Progenitor cell of endocrine pancreas (in vitro differentiated cells): Measurements from ENCODE around the gene DGKQ. TPM values are rescaled to one million over a fixed set of nuclear protein-coding genes. Genes with fewer than 3 reads are reported as not detected.

Experiments used
- DNase-seq: peaks from one replicate; pipeline ENCODE4 v3.0.0; 2021; ENCODE audit warnings: low spot score; ENCODE audit not compliant: unreplicated experiment
- H3K27ac Mint-ChIP-seq: 2 replicates; pipeline ENCODE4 v1.8.0; 2021; ENCODE audit warnings: mild to moderate bottlenecking, moderate library complexity, mixed read lengths
- H3K27me3 Mint-ChIP-seq: 2 replicates; pipeline ENCODE4 v1.8.0; 2021; ENCODE audit warnings: mixed read lengths
- H3K36me3 Mint-ChIP-seq: 2 replicates; pipeline ENCODE4 v1.8.0; 2022; ENCODE audit warnings: mixed read lengths; ENCODE audit not compliant: insufficient read depth
- H3K4me1 Mint-ChIP-seq: 2 replicates; pipeline ENCODE4 v1.8.0; 2021; ENCODE audit warnings: low read depth, mixed read lengths
- H3K4me3 Mint-ChIP-seq: 2 replicates; pipeline ENCODE4 v1.8.0; 2021; ENCODE audit warnings: low read depth, mild to moderate bottlenecking, moderate library complexity, mixed read lengths
- H3K9me3 Mint-ChIP-seq: 2 replicates; pipeline ENCODE4 v1.8.0; 2021; ENCODE audit warnings: low read depth, mixed read lengths
- CTCF ChIP-seq: fragments of 200-600 bp; sonication (generic); IDR thresholded peaks from one replicate; pipeline ENCODE4 v1.5.0; 2021; ENCODE audit warnings: antibody characterized with exemption, mild to moderate bottlenecking; ENCODE audit not compliant: unreplicated experiment
- total RNA-seq: library from RNA; stranded (reverse); gene quantifications from 2 replicates; pipeline ENCODE4 v1.2.1, GENCODE V29; 2021

The DGKQ gene
- total RNA-seq, 1 donor from 2014 or later: 24.9 TPM

- no peak for TF ChIP-seq CTCF
- H3K27ac Mint-ChIP-seq: no peak overlapping the region
Observed at GRCh38 chr4:971666-972500, 1.5 kb downstream of the DGKQ start.

GRCh38 chr4:970854-971520, 2.4 kb downstream of the DGKQ start:
- Mint-ChIP-seq H3K27me3 (peaks cover 4% of the 10 kb centered on the region), H3K4me1 (no peaks in the 10 kb centered on the region), H3K36me3 (peaks cover under 1% of the 10 kb centered on the region), H3K4me3 (no peak overlapping the region), H3K27ac (no peak overlapping the region), H3K9me3 (no peaks in the 10 kb centered on the region)
- TF ChIP-seq CTCF: no peak
- no peak for DNase-seq

More at GRCh38 chr4:971666-972500, 1.5 kb downstream of the DGKQ start:
- no peaks in the 10 kb centered on the region for H3K9me3 Mint-ChIP-seq
- peaks cover 4% of the 10 kb centered on the region for H3K27me3 Mint-ChIP-seq
- peak overlapping the region; percentile 56 for H3K4me3 Mint-ChIP-seq
- no peaks in the 10 kb centered on the region for H3K4me1 Mint-ChIP-seq
- no peaks in the 10 kb centered on the region for H3K36me3 Mint-ChIP-seq
- DNase-seq: no peak

- Mint-ChIP-seq H3K4me3 (no peak overlapping the region), H3K9me3 (no peaks in the 10 kb centered on the region), H3K27me3 (peaks cover 4% of the 10 kb centered on the region), H3K4me1 (no peaks in the 10 kb centered on the region), H3K36me3 (peaks cover 1% of the 10 kb centered on the region), H3K27ac (no peak overlapping the region)
- TF ChIP-seq CTCF: no peak
- DNase-seq: no peak
Observed at GRCh38 chr4:970046-970745, 3.2 kb downstream of the DGKQ start.

- Mint-ChIP-seq H3K4me3 (no peak overlapping the region), H3K36me3 (peaks cover 1% of the 10 kb centered on the region), H3K27ac (no peak overlapping the region), H3K27me3 (peaks cover 4% of the 10 kb centered on the region), H3K4me1 (no peaks in the 10 kb centered on the region), H3K9me3 (no peaks in the 10 kb centered on the region)
- no peak for DNase-seq
- no peak for TF ChIP-seq CTCF
Observed at GRCh38 chr4:968621-969394, 4.6 kb downstream of the DGKQ start.
